PC-9 (cell line): ENCODE data around the gene PPP1R3D. TPM values are rescaled to one million over a fixed set of nuclear protein-coding genes. Genes with fewer than 3 reads are reported as not detected.

Experiments
- BruUV-seq: library from RNA; stranded (reverse); fragments of 400-500 nt; replicated peaks from 2 replicates; lab custom pipeline; 2021; lab: Mats Ljungman, UMichigan
- CTCF ChIA-PET: fragments of 300-600 bp; sonication (Branson Sonifier 250); formaldehyde crosslinking; loops from one replicate; lab custom pipeline; 2022; ENCODE audit warnings: antibody characterized with exemption; lab: Charles Lee
- POLR2A ChIA-PET: fragments of 300-600 bp; sonication (Branson Sonifier 250); formaldehyde crosslinking; loops from one replicate; lab custom pipeline; 2022; ENCODE audit warnings: antibody characterized with exemption; ENCODE audit not compliant: unreplicated experiment; lab: Charles Lee
- DNase-seq, 2 experiments: peaks; one replicate each; pipeline versions ENCODE4 v3.0.0 to v3.0.0-alpha.2; 2015 to 2022; ENCODE audit warnings: mixed read lengths in 1 of 2
- H2AFZ ChIP-seq: fragments of 200-600 bp; sonication (generic); 2 replicates; pipeline ENCODE4 v1.8.1; 2017; ENCODE audit warnings: antibody characterized with exemption
- H3F3A ChIP-seq: fragments of 200-600 bp; sonication (generic); 2 replicates; pipeline ENCODE4 v1.8.1; 2017; ENCODE audit warnings: antibody characterized with exemption, mild to moderate bottlenecking, low read depth; ENCODE audit not compliant: insufficient read depth
- H3K27ac ChIP-seq: fragments of 200-600 bp; sonication (generic); 2 replicates; pipeline ENCODE4 v1.6.1; 2016; ENCODE audit warnings: mixed run types
- H3K27me3 ChIP-seq: fragments of 200-600 bp; sonication (generic); 2 replicates; pipeline ENCODE4 v1.6.1; 2016; ENCODE audit warnings: low read depth, mixed run types; ENCODE audit not compliant: insufficient read depth
- H3K36me3 ChIP-seq: fragments of 200-600 bp; sonication (generic); 2 replicates; pipeline ENCODE4 v1.6.1; 2016; ENCODE audit warnings: low read depth, mixed run types
- H3K4me1 ChIP-seq: fragments of 200-600 bp; sonication (generic); replicated peaks from 2 replicates; pipeline ENCODE4 v1.6.1; 2016; ENCODE audit warnings: mixed run types; ENCODE audit not compliant: insufficient read depth
- H3K4me2 ChIP-seq: fragments of 200-600 bp; sonication (generic); 2 replicates; pipeline ENCODE4 v1.6.1; 2017; ENCODE audit warnings: mixed run types
- H3K4me3 ChIP-seq: fragments of 200-600 bp; sonication (generic); 2 replicates; pipeline ENCODE4 v1.6.1; 2016; ENCODE audit warnings: mixed run types
- H3K79me2 ChIP-seq: fragments of 200-600 bp; sonication (generic); 2 replicates; pipeline ENCODE4 v1.6.1; 2017; ENCODE audit warnings: low read depth, mixed run types
- H3K9me2 ChIP-seq: fragments of 200-600 bp; sonication (generic); 2 replicates; pipeline ENCODE4 v1.8.1; 2017; ENCODE audit warnings: mild to moderate bottlenecking; ENCODE audit not compliant: insufficient read depth
- H3K9me3 ChIP-seq: fragments of 200-600 bp; sonication (generic); 2 replicates; pipeline ENCODE4 v1.8.1; 2016; ENCODE audit warnings: low read depth; ENCODE audit not compliant: insufficient read depth
- H4K20me1 ChIP-seq: fragments of 200-600 bp; sonication (generic); 2 replicates; pipeline ENCODE4 v1.8.1; 2017; ENCODE audit not compliant: insufficient read depth
- EZH2 ChIP-seq: fragments of 200-600 bp; sonication (generic); IDR thresholded peaks from 2 replicates; pipeline ENCODE4 v1.8.0; 2017; ENCODE audit warnings: antibody characterized with exemption, low read depth
- intact Hi-C: fragments of 100-400 bp; cut with micrococcal nuclease; formaldehyde crosslinking; loops from one replicate; pipeline ENCODE4 v1.10.0; 2022; ENCODE audit not compliant: unreplicated experiment
- total RNA-seq: library from RNA; stranded (reverse); gene quantifications from 2 replicates; pipeline ENCODE4 v1.2.3, GENCODE V29; 2021
- TF ChIP-seq, protein P1 (sequence below): fragments of 200-600 bp; sonication (generic); conservative IDR thresholded peaks from 2 replicates; pipeline ENCODE4 v1.6.1; 2017; ENCODE audit warnings: mixed run types, antibody characterized with exemption, mild to moderate bottlenecking, moderate library complexity

The PPP1R3D gene
- total RNA-seq, 1 experiment from 2014 or later: 9.9 TPM

DNA sequence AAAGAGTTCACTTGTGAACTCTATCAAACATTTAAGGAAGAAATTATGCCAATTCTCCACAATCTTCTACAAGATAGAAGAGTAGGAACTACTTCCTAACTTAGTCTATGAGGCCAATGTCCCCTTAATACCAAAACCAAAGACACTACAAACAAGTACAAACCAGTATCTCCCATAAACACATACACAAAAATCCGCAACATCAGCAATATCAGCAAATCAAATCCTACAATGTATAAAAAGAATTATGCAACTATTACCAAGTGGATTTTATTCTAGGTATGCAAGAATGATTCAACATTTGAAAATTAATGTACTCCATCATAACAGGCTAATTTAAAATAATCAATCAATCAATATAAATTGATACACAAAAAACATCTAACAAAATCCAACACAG, 52.1 kb downstream of the PPP1R3D start:
- Histone ChIP-seq H3K4me1 (no peaks in the 10 kb centered on the region), H3K79me2 (no peaks in the 10 kb centered on the region), H3K4me3 (no peak overlapping the region), H2AFZ (no peak overlapping the region), H3F3A (no peaks in the 10 kb centered on the region), H3K4me2 (no peak overlapping the region), H3K9me2 (no peaks in the 10 kb centered on the region), H3K9me3 (no peaks in the 10 kb centered on the region), H3K27me3 (no peaks in the 10 kb centered on the region), H4K20me1 (no peaks in the 10 kb centered on the region), H3K36me3 (no peaks in the 10 kb centered on the region), H3K27ac (no peak overlapping the region)
- BruUV-seq: no TSS peak
- ChIA-PET POLR2A (no interaction called here), CTCF (no interaction called here)
- TF ChIP-seq, protein P1, sequence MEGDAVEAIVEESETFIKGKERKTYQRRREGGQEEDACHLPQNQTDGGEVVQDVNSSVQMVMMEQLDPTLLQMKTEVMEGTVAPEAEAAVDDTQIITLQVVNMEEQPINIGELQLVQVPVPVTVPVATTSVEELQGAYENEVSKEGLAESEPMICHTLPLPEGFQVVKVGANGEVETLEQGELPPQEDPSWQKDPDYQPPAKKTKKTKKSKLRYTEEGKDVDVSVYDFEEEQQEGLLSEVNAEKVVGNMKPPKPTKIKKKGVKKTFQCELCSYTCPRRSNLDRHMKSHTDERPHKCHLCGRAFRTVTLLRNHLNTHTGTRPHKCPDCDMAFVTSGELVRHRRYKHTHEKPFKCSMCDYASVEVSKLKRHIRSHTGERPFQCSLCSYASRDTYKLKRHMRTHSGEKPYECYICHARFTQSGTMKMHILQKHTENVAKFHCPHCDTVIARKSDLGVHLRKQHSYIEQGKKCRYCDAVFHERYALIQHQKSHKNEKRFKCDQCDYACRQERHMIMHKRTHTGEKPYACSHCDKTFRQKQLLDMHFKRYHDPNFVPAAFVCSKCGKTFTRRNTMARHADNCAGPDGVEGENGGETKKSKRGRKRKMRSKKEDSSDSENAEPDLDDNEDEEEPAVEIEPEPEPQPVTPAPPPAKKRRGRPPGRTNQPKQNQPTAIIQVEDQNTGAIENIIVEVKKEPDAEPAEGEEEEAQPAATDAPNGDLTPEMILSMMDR: no peak
- no peak for TF ChIP-seq EZH2
- no peak for DNase-seq
- intact Hi-C loops: no loop called here

Other genes starting within 250 kb of the PPP1R3D start
- gene SYCP2, start 6.7 kb downstream of the PPP1R3D start, total RNA-seq: 1.8 and 3.0 TPM in 2 replicates
- gene FAM217B, start 84 bp upstream of the PPP1R3D start, total RNA-seq: 11.7 and 20.2 TPM in 2 replicates
- gene CDH26, start 18.1 kb upstream of the PPP1R3D start, total RNA-seq: 0.68 and 1.1 TPM in 2 replicates